Activated B cell treated with CpG ODN at 0.5 μM for 24 hours (primary cell): ENCODE measurements around the gene TSR2. TPM values are rescaled to one million over a fixed set of nuclear protein-coding genes. Genes with fewer than 3 reads are reported as not detected.

Source experiments
- ATAC-seq: fragments of 200-7000 bp; cut with Tn5 transposase; one replicate; pipeline ENCODE4 v1.10.0; 2021; ENCODE audit warnings: low read depth, mild to moderate bottlenecking, moderate library complexity
- CTCF ChIA-PET: fragments of 350-600 bp; sonication (Branson Sonifier 250); formaldehyde crosslinking; loops from one replicate; lab custom pipeline; 2021; ENCODE audit warnings: antibody characterized with exemption; lab: Charles Lee
- POLR2A ChIA-PET: fragments of 350-600 bp; sonication (Branson Sonifier 250); formaldehyde crosslinking; loops from one replicate; lab custom pipeline; 2021; ENCODE audit warnings: antibody characterized with exemption; lab: Charles Lee
- DNase-seq: peaks from one replicate; pipeline ENCODE4 v3.0.0; 2022
- H3K27ac Mint-ChIP-seq: one replicate; pipeline ENCODE4 v1.8.0; 2020; ENCODE audit warnings: mixed read lengths
- H3K27me3 Mint-ChIP-seq: one replicate; pipeline ENCODE4 v1.8.0; 2021; ENCODE audit warnings: mixed read lengths
- H3K36me3 Mint-ChIP-seq: one replicate; pipeline ENCODE4 v1.8.0; 2021; ENCODE audit warnings: low read depth, mixed read lengths
- H3K4me1 Mint-ChIP-seq: one replicate; pipeline ENCODE4 v1.8.0; 2021; ENCODE audit warnings: mixed read lengths
- H3K4me3 Mint-ChIP-seq: one replicate; pipeline ENCODE4 v1.8.0; 2020; ENCODE audit warnings: mild to moderate bottlenecking, mixed read lengths
- H3K9me3 Mint-ChIP-seq: one replicate; pipeline ENCODE4 v1.8.0; 2020; ENCODE audit warnings: mixed read lengths
- intact Hi-C: fragments of 100-400 bp; cut with micrococcal nuclease; formaldehyde crosslinking; loops from one replicate; pipeline ENCODE4 v1.15.1; 2024
- total RNA-seq: library from RNA; stranded (reverse); gene quantifications from 2 replicates; pipeline ENCODE4 v1.2.3, GENCODE V29; 2022
- TF ChIP-seq, protein P1 (sequence below): fragments of 200-600 bp; IDR thresholded peaks from one replicate; pipeline ENCODE4 v1.8.0; 2022; ENCODE audit warnings: antibody characterized with exemption, mild to moderate bottlenecking

TSR2 gene
- total RNA-seq, 1 donor from 2014 or later = 35.9 TPM

DNA sequence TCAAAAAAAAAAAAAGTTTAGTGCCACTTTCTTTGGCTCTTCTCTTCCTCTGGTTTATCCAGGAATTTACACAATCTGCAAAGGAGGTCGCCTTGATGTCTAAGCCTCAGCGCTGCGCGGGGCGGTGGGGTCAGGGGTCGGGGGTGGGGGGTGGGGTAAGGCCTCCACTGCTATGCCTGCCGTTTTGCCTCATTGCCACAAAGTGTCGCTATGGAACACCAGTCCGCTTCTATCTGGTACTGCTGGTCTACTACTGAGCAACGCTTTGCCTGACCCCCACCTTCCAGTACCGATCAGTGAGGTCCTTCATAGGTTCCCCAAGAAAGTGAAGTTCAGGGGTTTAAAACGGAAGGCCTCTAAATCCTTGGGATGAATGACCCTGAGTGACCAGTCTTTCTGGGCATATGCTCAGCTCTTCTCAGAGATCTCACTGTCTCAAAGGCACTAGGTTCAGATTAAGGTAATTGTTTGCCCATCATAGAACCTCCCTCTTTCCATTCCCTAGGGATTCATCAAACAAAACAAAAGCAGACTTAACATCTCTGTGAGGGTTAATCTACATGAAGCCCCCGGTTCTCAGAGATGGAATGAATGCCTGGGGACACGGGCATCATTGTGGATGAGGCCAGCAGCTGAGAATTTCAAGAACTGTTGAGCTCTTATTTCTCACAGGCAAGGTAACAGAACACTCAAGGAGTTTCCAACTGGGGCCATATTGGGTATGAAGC lies 16.9 kb upstream of the TSR2 start:
- ChIA-PET POLR2A (interaction anchor here (0.6 kb wide), 1 partner anchor 15 kb away, joined by 3 read pairs; no protein-coding TSS in a partner anchor), CTCF (no interaction called here)
- Mint-ChIP-seq H3K9me3 (no peaks in the 10 kb centered on the region), H3K4me3 (no peak overlapping the region), H3K27ac (no peak overlapping the region), H3K4me1 (no peaks in the 10 kb centered on the region), H3K36me3 (no peaks in the 10 kb centered on the region), H3K27me3 (no peaks in the 10 kb centered on the region)
- intact Hi-C loops = no loop called here
- ATAC-seq = no peak
- no peak for DNase-seq
- TF ChIP-seq, protein P1, sequence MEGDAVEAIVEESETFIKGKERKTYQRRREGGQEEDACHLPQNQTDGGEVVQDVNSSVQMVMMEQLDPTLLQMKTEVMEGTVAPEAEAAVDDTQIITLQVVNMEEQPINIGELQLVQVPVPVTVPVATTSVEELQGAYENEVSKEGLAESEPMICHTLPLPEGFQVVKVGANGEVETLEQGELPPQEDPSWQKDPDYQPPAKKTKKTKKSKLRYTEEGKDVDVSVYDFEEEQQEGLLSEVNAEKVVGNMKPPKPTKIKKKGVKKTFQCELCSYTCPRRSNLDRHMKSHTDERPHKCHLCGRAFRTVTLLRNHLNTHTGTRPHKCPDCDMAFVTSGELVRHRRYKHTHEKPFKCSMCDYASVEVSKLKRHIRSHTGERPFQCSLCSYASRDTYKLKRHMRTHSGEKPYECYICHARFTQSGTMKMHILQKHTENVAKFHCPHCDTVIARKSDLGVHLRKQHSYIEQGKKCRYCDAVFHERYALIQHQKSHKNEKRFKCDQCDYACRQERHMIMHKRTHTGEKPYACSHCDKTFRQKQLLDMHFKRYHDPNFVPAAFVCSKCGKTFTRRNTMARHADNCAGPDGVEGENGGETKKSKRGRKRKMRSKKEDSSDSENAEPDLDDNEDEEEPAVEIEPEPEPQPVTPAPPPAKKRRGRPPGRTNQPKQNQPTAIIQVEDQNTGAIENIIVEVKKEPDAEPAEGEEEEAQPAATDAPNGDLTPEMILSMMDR = no peak

DNA sequence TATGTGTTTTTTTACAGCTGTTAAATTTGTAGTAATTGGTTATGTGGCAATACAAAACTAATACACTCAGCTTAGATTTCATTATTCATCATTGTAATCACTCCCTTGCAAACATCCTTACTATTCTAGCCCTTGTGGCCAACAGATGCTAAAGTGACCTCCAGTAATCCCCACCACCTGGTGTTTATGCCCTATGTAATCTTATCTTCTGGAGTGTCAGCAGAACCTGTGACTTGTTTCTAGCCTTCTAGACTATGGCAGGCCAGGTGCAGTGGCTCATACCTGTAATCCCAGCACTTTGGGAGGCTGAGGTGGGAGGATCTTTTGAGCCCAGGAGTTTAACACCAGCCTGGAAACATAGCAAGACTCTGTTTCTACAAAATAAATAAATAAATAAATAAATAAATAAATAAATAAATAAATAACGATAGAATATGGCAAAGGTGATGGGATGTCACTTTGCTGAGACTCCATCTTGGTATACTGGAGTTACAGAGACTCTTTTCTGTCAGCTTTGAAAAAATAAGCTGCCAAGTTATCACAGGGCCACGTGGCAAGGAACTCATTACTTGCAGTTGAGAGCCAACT lies 12.3 kb upstream of the TSR2 start:
- ATAC-seq (no peak), DNase-seq (no peak)
- POLR2A ChIA-PET = no interaction called here
- no peaks in the 10 kb centered on the region for H3K27me3 Mint-ChIP-seq
- CTCF ChIA-PET = no interaction called here
- TF ChIP-seq, protein P1 = no peak
- intact Hi-C loops = no loop called here
- H3K4me1 Mint-ChIP-seq = no peaks in the 10 kb centered on the region
- no peak overlapping the region for H3K27ac Mint-ChIP-seq
- H3K36me3 Mint-ChIP-seq = no peaks in the 10 kb centered on the region
- H3K9me3 Mint-ChIP-seq = no peaks in the 10 kb centered on the region
- H3K4me3 Mint-ChIP-seq = no peak overlapping the region

DNA sequence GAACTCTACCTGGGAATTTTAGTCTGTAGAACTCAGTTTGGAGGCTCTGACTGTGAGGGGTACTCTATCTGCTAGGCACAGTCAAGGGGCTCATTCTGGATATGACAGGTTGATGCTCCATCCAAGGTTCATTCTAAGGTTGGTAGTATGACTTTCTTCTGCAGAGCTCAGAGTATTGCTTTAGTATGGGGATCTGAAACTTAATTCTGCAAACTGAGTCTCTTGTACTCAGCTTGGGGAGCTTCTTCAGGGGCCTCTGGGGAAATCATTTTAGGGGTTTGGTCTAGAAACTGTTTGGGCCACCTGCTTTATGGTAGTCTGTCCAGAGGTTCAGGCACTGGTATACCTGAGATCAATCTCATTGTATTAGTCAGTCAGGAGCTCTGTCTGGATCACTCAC lies 9.7 kb upstream of the TSR2 start:
- Mint-ChIP-seq H3K27ac (no peak overlapping the region), H3K36me3 (no peaks in the 10 kb centered on the region)
- POLR2A ChIA-PET = no interaction called here

DNA sequence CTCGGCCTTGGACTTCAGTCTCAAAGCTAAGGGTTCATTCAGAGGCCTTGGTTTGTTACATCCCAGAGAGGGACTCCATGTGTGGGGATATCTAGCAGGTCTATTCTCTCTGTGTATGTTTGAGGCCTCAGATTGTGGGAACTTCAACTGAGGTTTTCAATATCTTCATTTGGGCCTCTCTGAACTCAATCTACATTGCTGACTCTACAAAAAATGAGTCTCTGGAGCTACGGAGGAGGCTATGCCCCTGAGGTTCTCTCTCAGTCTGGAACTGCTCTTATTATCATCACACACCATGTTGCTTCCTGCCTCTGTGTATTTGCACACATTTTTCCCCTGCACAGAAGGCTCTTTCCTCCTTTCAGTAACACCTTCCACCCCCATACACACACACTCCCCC lies 5.1 kb upstream of the TSR2 start:
- ATAC-seq = no peak
- Mint-ChIP-seq H3K27ac (no peak overlapping the region), H3K4me1 (peaks cover 4% of the 10 kb centered on the region), H3K4me3 (no peak overlapping the region), H3K27me3 (no peaks in the 10 kb centered on the region), H3K9me3 (no peaks in the 10 kb centered on the region), H3K36me3 (no peaks in the 10 kb centered on the region)
- DNase-seq = no peak
- ChIA-PET POLR2A (no interaction called here), CTCF (no interaction called here)
- intact Hi-C loops = no loop called here
- TF ChIP-seq, protein P1 = no peak

More for the DNA sequence above, 9.7 kb upstream of the TSR2 start:
- no peak for DNase-seq
- intact Hi-C loops = no loop called here
- no peak for ATAC-seq
- TF ChIP-seq, protein P1 = no peak
- CTCF ChIA-PET = no interaction called here
- Mint-ChIP-seq H3K4me1 (no peaks in the 10 kb centered on the region), H3K27me3 (no peaks in the 10 kb centered on the region), H3K9me3 (no peaks in the 10 kb centered on the region), H3K4me3 (no peak overlapping the region)

DNA sequence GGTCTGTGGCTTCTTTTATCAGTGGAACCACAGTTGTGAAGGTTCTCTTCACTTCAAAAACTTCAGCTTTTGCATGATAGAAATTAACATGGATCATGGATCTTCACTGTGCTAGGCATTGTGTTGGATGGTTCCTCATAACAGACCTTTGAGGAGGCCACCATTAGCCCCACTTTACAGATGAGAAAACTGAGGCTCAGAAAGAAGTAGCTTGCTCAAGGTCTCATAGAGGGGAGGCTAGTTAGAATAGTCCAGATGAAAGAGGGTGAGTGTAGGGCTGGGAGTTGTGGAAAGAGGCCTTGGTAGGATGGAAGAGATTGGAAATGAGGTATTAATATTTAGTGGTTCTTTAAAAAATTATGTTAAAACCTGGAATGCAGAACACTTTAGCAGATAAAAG lies 2.6 kb downstream of the TSR2 start:
- Mint-ChIP-seq H3K36me3 (peaks cover 35% of the 10 kb centered on the region), H3K9me3 (no peaks in the 10 kb centered on the region), H3K4me1 (peaks cover 29% of the 10 kb centered on the region), H3K27me3 (no peaks in the 10 kb centered on the region), H3K27ac (no peak overlapping the region), H3K4me3 (no peak overlapping the region)
- intact Hi-C loops = loop anchor here (5.0 to 10.0 kb wide), 3 partner anchors 562 to 1275 kb away; partner anchors contain the start of genes APEX2 and RRAGB
- CTCF ChIA-PET = no interaction called here
- TF ChIP-seq, protein P1 = no peak
- DNase-seq = no peak
- POLR2A ChIA-PET = no interaction called here
- ATAC-seq = no peak
